Fibroblast of mammary gland (primary cell): Measurements from ENCODE around the gene DCP2.

Source experiments
- DNase-seq: peaks from one replicate; pipeline ENCODE4 v3.0.0-alpha.2; 2010; ENCODE audit warnings: low read depth
- H3K4me3 ChIP-seq: 2 replicates; pipeline ENCODE4 v1.5.1; 2011; ENCODE audit warnings: low read depth, mild to moderate bottlenecking, low read length, moderate library complexity; ENCODE audit not compliant: control insufficient read depth
- TF ChIP-seq, protein P1 (sequence below): conservative IDR thresholded peaks from 2 replicates; pipeline ENCODE4 v1.5.1; 2011; ENCODE audit warnings: low read depth, low read length, inconsistent platforms; ENCODE audit not compliant: control insufficient read depth, insufficient read depth

The DCP2 gene

DNA sequence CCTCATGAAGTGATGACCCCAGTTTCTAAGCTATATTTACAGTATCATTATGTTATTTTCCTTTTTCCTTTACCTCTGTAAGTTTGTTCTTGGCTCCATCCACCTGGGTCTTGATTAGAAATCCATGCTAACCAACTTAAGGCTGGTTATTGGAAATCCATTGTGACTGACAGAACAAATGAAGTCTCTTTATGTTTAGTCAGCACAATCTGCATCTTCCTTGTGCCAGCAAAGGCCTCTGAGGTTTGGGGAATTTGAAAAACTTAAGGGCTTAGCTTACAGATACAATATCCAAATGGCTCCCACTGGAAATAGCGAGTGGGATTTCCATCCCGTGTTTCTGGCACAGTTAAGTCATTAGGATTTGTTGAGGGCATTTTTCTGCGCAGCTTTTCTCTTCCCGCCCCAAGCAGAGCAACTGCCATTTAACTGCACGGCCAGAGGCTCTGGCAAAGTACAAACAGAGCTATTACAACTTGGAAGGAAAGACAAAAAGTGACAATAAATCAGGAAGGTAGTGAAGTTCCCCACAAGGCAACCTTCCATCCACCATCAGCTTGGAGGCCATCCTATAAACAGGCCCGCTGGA, 64.2 kb downstream of the DCP2 start:
- no peak overlapping the region for H3K4me3 ChIP-seq
- TF ChIP-seq, protein P1, sequence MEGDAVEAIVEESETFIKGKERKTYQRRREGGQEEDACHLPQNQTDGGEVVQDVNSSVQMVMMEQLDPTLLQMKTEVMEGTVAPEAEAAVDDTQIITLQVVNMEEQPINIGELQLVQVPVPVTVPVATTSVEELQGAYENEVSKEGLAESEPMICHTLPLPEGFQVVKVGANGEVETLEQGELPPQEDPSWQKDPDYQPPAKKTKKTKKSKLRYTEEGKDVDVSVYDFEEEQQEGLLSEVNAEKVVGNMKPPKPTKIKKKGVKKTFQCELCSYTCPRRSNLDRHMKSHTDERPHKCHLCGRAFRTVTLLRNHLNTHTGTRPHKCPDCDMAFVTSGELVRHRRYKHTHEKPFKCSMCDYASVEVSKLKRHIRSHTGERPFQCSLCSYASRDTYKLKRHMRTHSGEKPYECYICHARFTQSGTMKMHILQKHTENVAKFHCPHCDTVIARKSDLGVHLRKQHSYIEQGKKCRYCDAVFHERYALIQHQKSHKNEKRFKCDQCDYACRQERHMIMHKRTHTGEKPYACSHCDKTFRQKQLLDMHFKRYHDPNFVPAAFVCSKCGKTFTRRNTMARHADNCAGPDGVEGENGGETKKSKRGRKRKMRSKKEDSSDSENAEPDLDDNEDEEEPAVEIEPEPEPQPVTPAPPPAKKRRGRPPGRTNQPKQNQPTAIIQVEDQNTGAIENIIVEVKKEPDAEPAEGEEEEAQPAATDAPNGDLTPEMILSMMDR, result no peak
- no peak for DNase-seq

DNA sequence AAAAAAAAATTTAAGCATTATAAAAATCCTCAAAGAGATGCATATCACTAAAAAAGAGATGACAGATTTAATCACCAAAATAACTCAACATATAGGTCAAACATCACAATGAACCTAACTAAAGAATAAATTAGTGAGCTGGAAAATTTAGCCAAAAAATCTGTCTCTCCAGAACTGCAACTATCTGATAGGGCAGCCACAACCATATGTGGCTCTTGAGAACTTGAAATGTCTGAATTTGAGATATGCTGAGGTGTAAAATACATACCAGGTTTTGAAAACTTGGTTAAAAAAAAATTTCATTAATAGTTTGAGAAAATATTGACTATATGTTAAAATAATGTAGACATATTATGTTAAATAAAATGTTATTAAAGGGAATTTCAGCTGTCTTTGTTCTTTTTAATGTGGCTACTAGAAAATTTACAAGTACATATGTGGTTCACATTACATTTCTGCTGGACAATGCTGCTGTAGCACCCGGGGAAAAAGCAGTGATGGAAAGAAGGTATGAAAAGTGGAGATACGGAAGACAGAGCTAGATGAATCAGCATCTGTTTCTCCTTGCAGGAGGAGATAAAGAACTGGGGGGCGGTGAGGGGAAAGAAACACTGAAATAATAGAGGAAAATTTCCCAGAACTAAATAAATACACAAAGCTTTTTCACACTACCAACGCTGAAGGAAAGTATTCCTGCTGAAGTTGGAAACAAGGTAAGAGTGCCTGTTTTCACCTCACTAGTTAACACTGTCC, 66.1 kb downstream of the DCP2 start:
- DNase-seq, result no peak
- H3K4me3 ChIP-seq, result no peak overlapping the region
- TF ChIP-seq, protein P1, result no peak

DNA sequence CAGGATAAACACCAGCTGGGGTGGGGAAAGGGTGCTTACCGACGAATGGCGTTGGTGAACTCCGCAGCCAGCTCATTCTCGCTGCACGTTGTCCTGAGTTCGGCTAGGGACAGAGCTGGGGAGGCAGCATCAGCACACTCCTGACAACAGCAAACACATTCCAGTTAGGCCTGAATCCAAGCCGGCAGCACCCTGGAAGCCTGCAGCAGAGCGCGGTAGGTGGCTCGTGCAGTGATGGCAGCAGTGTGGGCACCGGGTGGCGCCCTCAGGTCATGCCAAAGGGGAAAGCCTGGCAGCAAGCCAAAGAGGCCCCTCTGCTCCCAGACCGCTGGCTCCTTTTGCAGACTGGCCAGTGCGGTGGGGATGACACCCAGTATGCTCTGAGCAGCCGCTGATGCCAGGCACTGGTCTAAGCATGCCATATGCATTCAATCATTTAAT, 66.9 kb downstream of the DCP2 start:
- peak; percentile 64 for DNase-seq
- H3K4me3 ChIP-seq, result no peak overlapping the region
- TF ChIP-seq, protein P1, result peak; percentile 16

DNA sequence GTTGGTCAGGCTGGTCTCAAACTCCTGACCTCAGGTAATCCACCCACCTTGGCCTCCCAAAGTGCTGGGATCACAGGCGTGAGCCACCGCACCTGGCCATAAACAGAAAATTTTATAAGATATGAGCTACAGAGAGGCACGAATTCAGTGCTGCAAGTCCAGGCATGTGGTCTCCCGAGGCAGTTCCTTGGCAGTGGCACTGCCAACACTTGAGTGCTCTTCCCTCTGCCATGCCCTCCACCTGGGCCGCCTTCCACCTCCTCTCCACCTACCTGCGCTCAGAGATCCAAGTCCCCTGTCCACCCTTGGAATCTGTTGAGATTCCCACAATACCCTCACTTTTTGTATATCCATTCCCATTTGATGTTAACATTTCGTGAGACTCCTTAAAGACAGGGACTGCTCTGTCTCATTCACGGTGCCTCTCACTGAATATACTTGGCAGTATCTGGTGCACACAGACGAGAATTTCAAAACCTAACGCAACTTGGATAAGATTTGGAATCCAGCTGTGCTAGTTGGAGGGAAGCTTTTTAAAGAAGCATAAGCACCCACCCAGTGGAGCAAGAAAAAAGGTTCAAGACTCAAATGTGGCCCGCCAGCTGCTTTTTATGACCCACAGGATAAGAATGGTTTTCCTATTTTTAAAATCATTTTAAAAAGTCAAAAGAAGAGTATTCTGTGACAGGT, 68.3 kb downstream of the DCP2 start:
- TF ChIP-seq, protein P1, result no peak
- no peak for DNase-seq
- no peak overlapping the region for H3K4me3 ChIP-seq

DNA sequence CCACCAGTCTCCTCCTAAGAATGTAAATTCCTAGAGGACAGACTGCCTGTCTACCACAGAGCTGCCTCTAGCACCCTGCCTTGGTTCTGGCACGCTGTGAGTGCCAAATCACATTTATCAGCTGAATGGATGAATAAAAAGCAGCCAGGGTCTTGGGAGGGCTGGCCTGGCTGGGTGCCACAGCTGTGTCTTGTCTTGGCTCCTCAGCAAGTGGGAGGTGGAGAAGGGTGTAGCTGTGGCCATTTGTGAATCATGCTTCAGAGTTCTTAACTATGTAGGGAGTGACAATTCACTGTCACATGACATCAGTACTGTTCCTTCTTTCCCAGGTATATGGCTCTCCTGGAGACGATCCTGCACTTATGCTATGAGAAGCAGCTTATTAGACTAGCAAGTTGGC, 70.6 kb downstream of the DCP2 start:
- no peak overlapping the region for H3K4me3 ChIP-seq
- DNase-seq, result no peak
- TF ChIP-seq, protein P1, result no peak

DNA sequence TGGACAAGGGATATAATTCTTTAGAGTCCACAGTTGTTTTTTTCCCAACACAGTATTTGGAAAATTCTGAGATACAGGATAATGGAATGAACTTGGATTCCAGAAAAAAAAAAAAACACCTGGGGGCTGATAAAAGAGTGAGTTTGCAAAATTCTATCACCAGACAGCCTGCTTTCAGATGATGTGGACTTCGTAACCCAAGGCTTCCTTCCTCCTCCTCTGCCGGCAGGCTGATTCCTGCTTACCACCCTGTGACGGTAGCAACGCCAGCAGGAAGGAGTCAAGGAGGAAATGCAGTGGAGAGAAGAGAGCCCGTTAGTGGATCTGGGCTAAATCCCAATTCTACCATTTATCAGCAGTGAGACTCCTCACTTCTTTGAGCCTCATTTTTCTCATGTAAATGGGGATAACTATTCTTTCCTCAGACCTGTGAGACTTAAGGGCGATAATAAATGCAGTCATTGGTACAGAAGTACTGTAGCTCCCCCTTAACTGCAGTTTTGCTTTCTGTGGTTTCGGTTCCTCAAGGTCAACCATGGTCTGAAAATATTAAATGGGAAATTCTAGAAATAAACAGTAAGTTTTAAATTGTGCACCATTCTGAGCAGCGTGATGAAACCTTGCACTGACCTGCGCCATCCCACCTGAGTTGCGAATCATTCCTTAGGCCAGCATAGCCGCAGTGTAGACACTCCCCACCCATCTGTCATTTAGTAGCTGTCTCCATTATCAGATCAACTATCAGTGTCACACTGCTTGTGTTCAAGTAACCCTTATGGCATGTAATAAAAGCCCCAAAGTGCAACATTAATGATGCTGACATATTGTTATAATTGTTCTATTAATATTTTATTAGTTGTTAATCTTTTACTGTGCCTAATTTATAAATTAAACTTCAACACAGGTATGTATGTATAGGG, 71.4 kb downstream of the DCP2 start:
- no peak for DNase-seq

More for the DNA sequence above, 71.4 kb downstream of the DCP2 start:
- TF ChIP-seq, protein P1, result no peak
- H3K4me3 ChIP-seq, result no peak overlapping the region
